Activated T-cell treated with anti-CD3 and anti-CD28 coated beads, Interleukin-2, amount 50 U/mL, for 24 hours (primary cell): ENCODE results near the gene STXBP6.
"Not testable (repeated sequence)": the region's sequence is repeated elsewhere in the genome, so short reads cannot be mapped to it uniquely, and the experiment has no call there.

Experiments used
- DNase-seq: peaks from one replicate; pipeline ENCODE4 v3.0.0-alpha.2; 2020
- H3K27ac Mint-ChIP-seq: 2 replicates; pipeline ENCODE4 v1.8.0; 2020; ENCODE audit warnings: mild to moderate bottlenecking, mixed read lengths
- H3K27me3 Mint-ChIP-seq: 2 replicates; pipeline ENCODE4 v1.8.0; 2020; ENCODE audit warnings: mixed read lengths
- H3K36me3 Mint-ChIP-seq: 2 replicates; pipeline ENCODE4 v1.8.0; 2020; ENCODE audit warnings: low read depth, mixed read lengths
- H3K4me1 Mint-ChIP-seq: 2 replicates; pipeline ENCODE4 v1.8.0; 2020; ENCODE audit warnings: low read depth, mixed read lengths
- H3K4me3 Mint-ChIP-seq: 2 replicates; pipeline ENCODE4 v1.8.0; 2020; ENCODE audit warnings: mild to moderate bottlenecking, moderate library complexity, mixed read lengths
- H3K9me3 Mint-ChIP-seq: 2 replicates; pipeline ENCODE4 v1.8.0; 2020; ENCODE audit warnings: mixed read lengths

The STXBP6 gene

DNA sequence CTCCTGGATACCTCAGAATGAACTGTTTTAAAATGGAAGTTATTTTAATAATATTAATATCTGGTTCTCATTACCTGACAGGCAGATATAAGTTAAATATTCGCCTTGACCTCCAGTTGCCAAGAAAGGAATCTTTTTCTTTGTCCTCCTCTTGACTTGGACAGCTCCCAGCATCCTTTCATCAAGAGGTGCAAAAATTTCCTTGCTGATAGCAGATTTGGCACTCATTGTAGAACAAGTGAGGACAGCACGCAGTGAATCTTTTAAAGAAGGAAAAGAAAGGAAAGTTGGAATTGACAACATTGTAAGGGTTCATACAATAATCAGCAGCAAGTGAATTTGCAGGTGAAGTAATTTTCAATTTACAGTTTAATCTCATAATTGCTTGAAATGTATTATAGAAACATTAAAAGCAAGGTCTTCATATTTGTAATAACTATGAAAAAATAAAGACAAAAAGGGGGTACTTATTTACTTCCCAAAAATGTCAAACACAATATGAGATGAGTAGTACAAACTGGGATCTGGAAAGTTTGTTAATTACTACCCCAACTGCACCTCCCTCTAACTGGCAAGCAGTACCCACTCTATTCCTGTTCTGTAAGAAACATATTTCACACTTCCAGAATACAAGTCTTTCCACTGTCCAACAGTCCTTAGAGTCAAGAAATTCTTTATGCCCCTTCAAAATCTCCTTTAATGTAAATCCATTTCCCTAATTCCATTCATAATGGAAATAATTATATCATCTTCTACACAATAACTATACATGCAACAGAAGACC, 75.2 kb downstream of the STXBP6 start:
- Mint-ChIP-seq H3K9me3 (no peaks in the 10 kb centered on the region), H3K4me1 (no peaks in the 10 kb centered on the region), H3K27ac (no peak overlapping the region), H3K27me3 (peaks cover 9% of the 10 kb centered on the region), H3K36me3 (no peaks in the 10 kb centered on the region), H3K4me3 (no peak overlapping the region)
- DNase-seq, result no peak

GRCh38 chr14:24972844-24973243, 77.1 kb downstream of the STXBP6 start:
- no peak overlapping the region for H3K27ac Mint-ChIP-seq
- H3K27me3 Mint-ChIP-seq, result peaks cover 9% of the 10 kb centered on the region
- H3K4me1 Mint-ChIP-seq, result no peaks in the 10 kb centered on the region
- H3K9me3 Mint-ChIP-seq, result no peaks in the 10 kb centered on the region
- no peak overlapping the region for H3K4me3 Mint-ChIP-seq
- DNase-seq, result no peak
- no peaks in the 10 kb centered on the region for H3K36me3 Mint-ChIP-seq

DNA sequence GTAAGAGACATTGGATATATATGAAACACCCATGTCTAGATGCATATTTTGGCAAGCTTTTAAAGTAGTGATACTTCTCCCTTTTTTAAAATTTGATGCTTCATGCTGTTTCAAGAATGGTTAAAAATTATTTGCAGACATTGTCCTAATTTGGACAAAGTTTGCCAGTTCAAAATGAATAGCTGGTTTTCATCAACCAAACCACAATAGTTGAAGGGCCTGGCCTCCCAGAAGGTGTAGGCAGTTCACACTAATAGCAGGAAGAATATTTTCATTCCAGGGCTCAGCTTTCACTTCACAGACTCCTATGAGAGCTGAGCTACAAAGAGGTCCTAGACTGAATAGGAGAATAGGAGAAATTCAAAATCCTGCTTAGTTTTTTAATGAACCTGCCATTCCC, 78.7 kb downstream of the STXBP6 start:
- no peaks in the 10 kb centered on the region for H3K9me3 Mint-ChIP-seq
- no peak overlapping the region for H3K4me3 Mint-ChIP-seq
- DNase-seq, result no peak
- H3K36me3 Mint-ChIP-seq, result no peaks in the 10 kb centered on the region
- H3K27ac Mint-ChIP-seq, result no peak overlapping the region
- H3K27me3 Mint-ChIP-seq, result peaks cover 14% of the 10 kb centered on the region
- no peaks in the 10 kb centered on the region for H3K4me1 Mint-ChIP-seq

GRCh38 chr14:24966579-24966964, 83.4 kb downstream of the STXBP6 start:
- Mint-ChIP-seq H3K4me3 (no peak overlapping the region), H3K4me1 (no peaks in the 10 kb centered on the region), H3K9me3 (no peaks in the 10 kb centered on the region), H3K27me3 (peaks cover 7% of the 10 kb centered on the region), H3K36me3 (no peaks in the 10 kb centered on the region), H3K27ac (no peak overlapping the region)
- DNase-seq, result no peak

DNA sequence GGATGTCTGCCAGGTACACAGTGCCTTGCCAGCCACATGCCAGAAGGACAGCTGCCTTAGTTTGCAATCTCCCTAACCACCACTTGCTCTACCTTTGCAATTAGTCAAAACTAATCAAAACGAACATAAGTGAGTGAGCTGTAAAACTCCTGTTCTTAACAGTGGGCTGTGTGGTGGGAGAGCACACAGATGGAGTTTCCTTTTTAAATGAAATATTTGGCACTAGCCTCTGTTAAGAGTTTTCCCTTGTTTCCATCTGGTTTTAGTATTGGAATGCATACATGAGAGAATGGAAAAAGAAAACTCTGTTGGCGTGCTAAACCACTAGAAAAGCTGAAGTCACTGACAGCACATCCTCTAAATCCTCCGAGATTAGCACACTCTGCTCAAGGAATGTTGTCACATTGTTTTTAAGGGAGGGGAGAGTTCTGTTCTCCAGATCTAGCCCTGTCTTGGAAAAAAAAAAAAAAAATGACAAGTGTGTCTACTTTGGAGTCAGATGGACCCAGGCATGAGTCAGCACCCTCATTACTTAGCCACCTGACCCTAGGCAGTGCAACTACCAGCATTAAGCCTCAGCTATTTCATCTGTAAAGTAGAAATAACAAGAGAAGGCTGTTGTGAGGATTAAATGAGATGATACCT, 83.9 kb downstream of the STXBP6 start:
- no peaks in the 10 kb centered on the region for H3K4me1 Mint-ChIP-seq
- H3K4me3 Mint-ChIP-seq, result no peak overlapping the region
- no peaks in the 10 kb centered on the region for H3K9me3 Mint-ChIP-seq
- no peaks in the 10 kb centered on the region for H3K36me3 Mint-ChIP-seq
- H3K27me3 Mint-ChIP-seq, result peaks cover 7% of the 10 kb centered on the region
- H3K27ac Mint-ChIP-seq, result no peak overlapping the region
- DNase-seq, result no peak

DNA sequence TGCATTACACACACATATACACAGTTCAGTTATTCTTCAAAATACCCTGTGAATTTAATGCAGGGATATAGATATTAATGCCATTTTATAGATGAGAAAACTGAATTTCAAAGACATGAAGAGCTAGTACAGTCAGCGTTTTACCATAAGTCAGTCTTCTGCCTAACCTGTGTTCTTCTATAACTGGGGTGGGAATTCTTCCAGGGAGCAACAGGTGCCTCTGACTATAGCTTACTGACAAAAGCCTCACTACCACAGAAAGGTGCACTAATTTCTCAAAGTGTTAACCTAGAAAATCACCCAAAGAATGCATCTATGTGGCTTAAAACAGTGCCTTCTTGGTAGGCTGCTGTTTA, 84.4 kb downstream of the STXBP6 start:
- no peaks in the 10 kb centered on the region for H3K36me3 Mint-ChIP-seq
- H3K9me3 Mint-ChIP-seq, result no peaks in the 10 kb centered on the region
- H3K27ac Mint-ChIP-seq, result no peak overlapping the region
- H3K4me1 Mint-ChIP-seq, result no peaks in the 10 kb centered on the region
- H3K4me3 Mint-ChIP-seq, result no peak overlapping the region
- H3K27me3 Mint-ChIP-seq, result peaks cover 7% of the 10 kb centered on the region
- DNase-seq, result no peak

DNA sequence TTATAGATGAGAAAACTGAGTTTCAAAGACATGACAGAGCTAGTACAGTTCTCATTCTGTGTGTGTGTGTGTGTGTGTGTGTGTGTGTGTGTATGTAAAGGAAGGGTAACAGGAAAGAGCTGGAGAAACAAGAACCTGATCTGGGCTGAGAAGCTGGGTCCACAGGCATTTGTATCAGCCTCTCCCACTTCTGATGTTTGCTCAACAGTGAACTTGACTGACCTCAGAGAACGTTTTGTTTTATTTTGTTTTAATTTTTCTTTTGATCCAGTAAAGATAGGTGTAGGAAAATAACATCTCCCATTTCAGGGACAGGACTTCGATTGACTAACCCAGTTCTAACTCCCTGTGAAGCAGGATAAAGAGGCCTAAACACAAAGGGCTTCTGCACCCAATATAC, 85.4 kb downstream of the STXBP6 start:
- Mint-ChIP-seq H3K27ac (no peak overlapping the region), H3K9me3 (no peaks in the 10 kb centered on the region)
- no peak for DNase-seq

DNA sequence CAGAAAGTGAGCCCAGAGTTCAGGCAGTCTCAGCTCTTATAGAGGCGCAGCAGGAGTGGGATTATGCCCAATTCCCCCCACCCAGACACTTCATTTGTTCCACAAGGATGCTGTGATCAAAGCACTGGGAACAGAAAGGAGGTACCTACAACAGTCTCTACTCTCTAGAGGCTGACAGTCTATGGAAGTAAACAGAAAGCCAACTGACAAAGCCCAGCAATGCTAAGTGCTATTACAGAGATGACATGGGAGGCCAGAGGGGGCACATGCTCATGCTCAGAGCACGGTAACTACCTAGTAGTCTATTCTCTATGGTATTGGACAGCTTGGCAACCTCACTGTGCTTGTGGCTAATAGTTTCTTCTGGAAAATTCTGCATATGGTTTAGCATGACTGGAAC, 85.9 kb downstream of the STXBP6 start:
- Mint-ChIP-seq H3K36me3 (no peaks in the 10 kb centered on the region), H3K27me3 (peaks cover 7% of the 10 kb centered on the region), H3K27ac (no peak overlapping the region), H3K4me1 (no peaks in the 10 kb centered on the region), H3K4me3 (no peak overlapping the region), H3K9me3 (no peaks in the 10 kb centered on the region)
- no peak for DNase-seq

More for the DNA sequence above, 85.4 kb downstream of the STXBP6 start:
- peaks cover 7% of the 10 kb centered on the region for H3K27me3 Mint-ChIP-seq
- no peaks in the 10 kb centered on the region for H3K4me1 Mint-ChIP-seq
- no peaks in the 10 kb centered on the region for H3K36me3 Mint-ChIP-seq
- no peak overlapping the region for H3K4me3 Mint-ChIP-seq

- not testable (repeated sequence) for DNase-seq, H3K4me3 Mint-ChIP-seq, H3K9me3 Mint-ChIP-seq, H3K27ac Mint-ChIP-seq, H3K27me3 Mint-ChIP-seq, H3K4me1 Mint-ChIP-seq, H3K36me3 Mint-ChIP-seq
Measured at GRCh38 chr14:24962118-24962517, 87.8 kb downstream of the STXBP6 start.

DNA sequence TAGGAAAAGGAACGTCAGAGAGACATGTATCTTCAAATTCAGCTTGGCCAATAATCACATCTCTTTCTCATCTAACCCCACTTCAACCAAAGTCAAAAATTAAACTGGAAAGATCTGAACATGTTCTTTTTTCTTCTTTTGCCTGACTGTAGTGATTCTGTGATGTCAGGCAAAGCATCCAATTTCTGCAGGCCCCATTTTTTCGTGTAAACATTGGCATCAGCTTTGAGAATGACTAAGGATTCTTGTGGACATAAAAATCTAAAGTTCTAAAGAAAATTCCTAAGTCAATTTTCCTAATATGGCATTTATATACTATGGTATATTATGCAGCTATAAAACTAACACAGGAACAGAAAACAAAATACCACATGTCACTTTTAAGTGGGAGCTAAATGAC, 89.1 kb downstream of the STXBP6 start:
- H3K4me1 Mint-ChIP-seq, result no peaks in the 10 kb centered on the region
- H3K9me3 Mint-ChIP-seq, result no peaks in the 10 kb centered on the region
- H3K27ac Mint-ChIP-seq, result no peak overlapping the region
- H3K27me3 Mint-ChIP-seq, result no peaks in the 10 kb centered on the region
- no peak for DNase-seq
- H3K4me3 Mint-ChIP-seq, result no peak overlapping the region
- H3K36me3 Mint-ChIP-seq, result no peaks in the 10 kb centered on the region

DNA sequence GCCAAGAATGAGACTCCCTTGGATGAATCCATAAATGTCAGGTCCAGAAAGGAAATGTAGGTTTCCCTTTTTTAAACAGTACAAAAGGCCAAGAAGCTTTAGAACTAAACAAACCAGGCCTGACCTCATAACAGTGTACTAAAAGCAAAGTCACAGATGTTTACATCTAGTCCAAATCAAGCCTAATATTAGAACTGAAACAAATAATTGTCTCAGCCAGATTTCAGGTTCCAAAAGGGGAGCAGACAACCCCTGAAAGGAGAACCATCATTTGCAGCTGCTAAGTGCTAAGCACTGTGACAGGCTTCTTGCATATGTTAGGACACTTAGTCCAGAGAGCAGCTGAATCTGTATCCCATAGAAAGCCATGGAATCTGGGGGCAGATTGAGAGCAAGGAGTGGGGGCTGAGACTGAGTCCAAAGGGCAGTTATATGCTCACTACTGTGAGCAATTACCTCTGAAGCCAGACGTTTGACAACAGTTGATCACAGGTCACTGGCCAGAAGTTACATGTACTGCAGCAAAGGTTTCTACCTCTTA, 90.1 kb downstream of the STXBP6 start:
- H3K9me3 Mint-ChIP-seq, result no peaks in the 10 kb centered on the region
- no peaks in the 10 kb centered on the region for H3K27me3 Mint-ChIP-seq
- H3K4me3 Mint-ChIP-seq, result no peak overlapping the region
- no peaks in the 10 kb centered on the region for H3K4me1 Mint-ChIP-seq
- no peak for DNase-seq
- no peak overlapping the region for H3K27ac Mint-ChIP-seq
- H3K36me3 Mint-ChIP-seq, result no peaks in the 10 kb centered on the region

- DNase-seq, result no peak
- H3K27me3 Mint-ChIP-seq, result peaks cover 1% of the 10 kb centered on the region
- H3K4me3 Mint-ChIP-seq, result no peak overlapping the region
- H3K36me3 Mint-ChIP-seq, result no peaks in the 10 kb centered on the region
- H3K9me3 Mint-ChIP-seq, result no peaks in the 10 kb centered on the region
- H3K4me1 Mint-ChIP-seq, result no peaks in the 10 kb centered on the region
- no peak overlapping the region for H3K27ac Mint-ChIP-seq
Measured at GRCh38 chr14:24958271-24958670, 91.7 kb downstream of the STXBP6 start.

- no peak for DNase-seq
- H3K4me3 Mint-ChIP-seq, result no peak overlapping the region
- H3K4me1 Mint-ChIP-seq, result no peaks in the 10 kb centered on the region
- H3K27ac Mint-ChIP-seq, result no peak overlapping the region
- H3K36me3 Mint-ChIP-seq, result no peaks in the 10 kb centered on the region
- peaks cover 5% of the 10 kb centered on the region for H3K27me3 Mint-ChIP-seq
- no peaks in the 10 kb centered on the region for H3K9me3 Mint-ChIP-seq
Measured at GRCh38 chr14:24957814-24958213, 92.1 kb downstream of the STXBP6 start.

DNA sequence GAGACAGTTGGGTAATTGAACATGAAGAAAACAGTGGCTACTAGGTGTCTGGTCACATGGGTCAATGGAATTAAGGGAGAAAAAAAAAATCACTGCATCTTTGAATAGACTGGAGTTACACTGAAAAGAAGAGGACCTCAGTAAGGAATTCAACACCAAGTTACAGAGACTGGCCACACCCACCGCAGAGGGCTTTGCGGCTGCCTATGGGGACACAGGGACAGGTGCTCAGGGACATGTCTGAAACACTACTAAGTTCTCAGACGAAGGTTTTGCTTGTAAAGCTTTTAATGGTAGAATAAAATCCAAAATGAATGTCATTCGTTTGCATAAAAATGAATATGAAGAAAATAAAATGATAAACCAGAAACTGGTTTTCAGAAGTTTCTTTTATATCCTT, 93.8 kb downstream of the STXBP6 start:
- peaks cover 5% of the 10 kb centered on the region for H3K27me3 Mint-ChIP-seq
- no peaks in the 10 kb centered on the region for H3K9me3 Mint-ChIP-seq
- DNase-seq, result no peak
- H3K4me1 Mint-ChIP-seq, result no peaks in the 10 kb centered on the region
- no peak overlapping the region for H3K4me3 Mint-ChIP-seq
- H3K27ac Mint-ChIP-seq, result no peak overlapping the region
- H3K36me3 Mint-ChIP-seq, result no peaks in the 10 kb centered on the region

DNA sequence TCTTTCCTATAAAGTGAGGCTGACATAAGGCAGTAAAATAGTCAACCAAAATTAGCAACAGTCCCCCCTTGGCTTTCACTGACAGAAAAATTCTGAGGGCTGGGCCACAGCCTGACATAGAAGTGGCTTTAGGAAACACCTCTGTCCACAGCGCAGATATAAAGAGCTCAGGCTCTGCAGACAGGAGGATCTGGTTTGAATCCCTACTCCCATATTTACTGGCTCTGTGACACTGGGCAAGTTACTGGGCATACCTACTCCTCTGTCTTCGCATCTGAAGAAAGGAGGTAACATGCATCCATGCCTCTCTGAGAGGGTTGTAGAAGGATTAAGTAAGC, 95.3 kb downstream of the STXBP6 start:
- no peaks in the 10 kb centered on the region for H3K36me3 Mint-ChIP-seq
- DNase-seq, result no peak
- H3K4me3 Mint-ChIP-seq, result no peak overlapping the region
- no peaks in the 10 kb centered on the region for H3K9me3 Mint-ChIP-seq
- peaks cover 7% of the 10 kb centered on the region for H3K27me3 Mint-ChIP-seq
- H3K4me1 Mint-ChIP-seq, result no peaks in the 10 kb centered on the region
- no peak overlapping the region for H3K27ac Mint-ChIP-seq
